HCT116 (cell line): ENCODE measurements around the gene SLC25A48. TPM values are rescaled to one million over a fixed set of nuclear protein-coding genes. Genes with fewer than 3 reads are reported as not detected.

ENCODE experiments used
- ATAC-seq: fragments of 200-7000 bp; cut with Tn5 transposase; 2 replicates; pipeline ENCODE4 v1.9.1; 2020; ENCODE audit warnings: mild to moderate bottlenecking, moderate library complexity
- Bru-seq: library from RNA; stranded (reverse); fragments of 400-500 nt; gene quantifications from one replicate; lab custom pipeline; 2021; lab: Mats Ljungman, UMichigan
- BruChase-seq, 2 experiments: library from RNA; stranded (reverse); fragments of 400-500 nt; gene quantifications; one replicate each; lab custom pipeline; 2021; lab: Mats Ljungman, UMichigan
- BruUV-seq: library from RNA; stranded (reverse); fragments of 400-500 nt; replicated peaks from 2 replicates; lab custom pipeline; 2021; lab: Mats Ljungman, UMichigan
- CTCF ChIA-PET: fragments of 300-600 bp; sonication (Branson Sonifier 250); formaldehyde crosslinking; loops from one replicate; lab custom pipeline; 2021; ENCODE audit warnings: antibody characterized with exemption; lab: Charles Lee
- POLR2A ChIA-PET: fragments of 300-600, 350-600 bp; sonication (Branson Sonifier 250); formaldehyde crosslinking; loops from one replicate; lab custom pipeline; 2021; ENCODE audit warnings: antibody characterized with exemption; lab: Charles Lee
- RAD21 ChIA-PET, 2 experiments: fragments of 300-600 bp; sonication (Branson Sonifier 250); formaldehyde crosslinking; loops; one replicate each; lab custom pipeline; 2023; ENCODE audit warnings: low total read pairs in 2 of 2; ENCODE audit not compliant: uncharacterized antibody in 2 of 2, unreplicated experiment in 2 of 2, low non-redundant PET in 1 of 2; lab: Charles Lee
- DNase-seq: peaks from one replicate; pipeline ENCODE4 v3.0.0-alpha.2; 2010; ENCODE audit warnings: low read depth, low spot score
- H2AFZ ChIP-seq: fragments of 200-600 bp; shearing (Covaris generic), sonication (generic); 2 replicates; pipeline ENCODE4 v1.6.1; 2017; ENCODE audit warnings: low read depth, mixed run types, mixed read lengths, antibody characterized with exemption, low read length; ENCODE audit not compliant: poor library complexity, severe bottlenecking
- H3K27ac ChIP-seq: 2 replicates; pipeline ENCODE4 v1.5.1; 2012; ENCODE audit warnings: low read depth, low read length
- H3K27me3 ChIP-seq: fragments of 200-600 bp; sonication (generic); 2 replicates; pipeline ENCODE4 v1.6.1; 2016; ENCODE audit warnings: mixed run types, low read length, mixed read lengths; ENCODE audit not compliant: insufficient read depth
- H3K36me3 ChIP-seq, 2 experiments: fragments of 200-500 bp in 1 of 2; fragments of 200-600 bp in 1 of 2; sonication (Bioruptor generic) in 1 of 2; sonication (generic) in 1 of 2; 2 replicates each; pipeline versions ENCODE4 v1.5.1 to v1.6.1; 2014 to 2016; ENCODE audit warnings: low read length in 2 of 2, inconsistent platforms in 1 of 2, mixed read lengths in 1 of 2, mixed run types in 1 of 2; ENCODE audit not compliant: insufficient read depth in 2 of 2, control insufficient read depth in 1 of 2
- H3K4me1 ChIP-seq, 2 experiments: fragments of 200-600 bp in 1 of 2; sonication (generic) in 1 of 2; 2 replicates each; pipeline versions ENCODE4 v1.5.1 to v1.6.1; 2012 to 2017; ENCODE audit warnings: low read length in 2 of 2, inconsistent platforms in 1 of 2, mild to moderate bottlenecking in 1 of 2, mixed read lengths in 1 of 2, mixed run types in 1 of 2, moderate library complexity in 1 of 2; ENCODE audit not compliant: insufficient read depth in 2 of 2, control insufficient read depth in 1 of 2
- H3K4me2 ChIP-seq: fragments of 200-600 bp; sonication (generic); 2 replicates; pipeline ENCODE4 v1.6.1; 2017; ENCODE audit warnings: mixed run types, low read length, mixed read lengths
- H3K4me3 ChIP-seq, 2 experiments: fragments of 200-600 bp in 1 of 2; sonication (generic) in 1 of 2; replicated peaks in 1 of 2; 2 replicates each; pipeline ENCODE4 v1.5.1; 2011 to 2016; ENCODE audit warnings: low read length in 2 of 2, control low read depth in 1 of 2, low read depth in 1 of 2, mild to moderate bottlenecking in 1 of 2, mixed read lengths in 1 of 2, mixed run types in 1 of 2
- H3K79me2 ChIP-seq: fragments of 200-600 bp; sonication (generic); 2 replicates; pipeline ENCODE4 v1.6.1; 2017; ENCODE audit warnings: mild to moderate bottlenecking, mixed run types, low read length, moderate library complexity, mixed read lengths; ENCODE audit not compliant: insufficient read depth
- H3K9ac ChIP-seq: fragments of 200-600 bp; sonication (generic); 2 replicates; pipeline ENCODE4 v1.6.1; 2016; ENCODE audit warnings: low read length, mixed read lengths
- H3K9me2 ChIP-seq: fragments of 200-600 bp; sonication (generic), shearing (Covaris generic); 2 replicates; pipeline ENCODE4 v1.6.1; 2017; ENCODE audit warnings: mixed run types, mild to moderate bottlenecking, moderate library complexity; ENCODE audit not compliant: insufficient read depth
- H3K9me3 ChIP-seq, 2 experiments: fragments of 200-500 bp in 1 of 2; fragments of 200-600 bp in 1 of 2; sonication (Bioruptor generic) in 1 of 2; sonication (generic) in 1 of 2; 2 replicates each; pipeline ENCODE4 v1.6.1; 2014 to 2017; ENCODE audit warnings: low read length in 2 of 2, mixed read lengths in 2 of 2, inconsistent platforms in 1 of 2, low read depth in 1 of 2, mild to moderate bottlenecking in 1 of 2, mixed run types in 1 of 2, moderate library complexity in 1 of 2; ENCODE audit not compliant: control insufficient read depth in 1 of 2, insufficient read depth in 1 of 2
- H4K20me1 ChIP-seq: fragments of 200-600 bp; sonication (generic), shearing (Covaris generic); 2 replicates; pipeline ENCODE4 v1.6.1; 2017; ENCODE audit warnings: mixed run types, mild to moderate bottlenecking, moderate library complexity; ENCODE audit not compliant: insufficient read depth
- CTCF ChIP-seq, 3 experiments: fragments of 200-600 bp in 1 of 3; sonication (generic) in 1 of 3; IDR thresholded peaks in 2 of 3; conservative IDR thresholded peaks in 1 of 3; 2 replicates each; pipeline ENCODE4 v1.5.1; 2012 to 2017; ENCODE audit warnings: low read depth in 2 of 3, low read length in 2 of 3, antibody characterized with exemption in 1 of 3, borderline replicate concordance in 1 of 3, control low read depth in 1 of 3, mild to moderate bottlenecking in 1 of 3, mixed read lengths in 1 of 3, mixed run types in 1 of 3, moderate library complexity in 1 of 3; ENCODE audit not compliant: insufficient read depth in 1 of 3
- ELF1 ChIP-seq: IDR thresholded peaks from 2 replicates; pipeline ENCODE4 v1.6.1; 2012; ENCODE audit warnings: low read depth, borderline replicate concordance
- EZH2phosphoT487 ChIP-seq: fragments of 200-600 bp; IDR thresholded peaks from 2 replicates; pipeline ENCODE4 v1.6.1; 2018; ENCODE audit warnings: antibody characterized with exemption, borderline replicate concordance
- FOSL1 ChIP-seq: IDR thresholded peaks from 2 replicates; pipeline ENCODE4 v1.6.1; 2012; ENCODE audit warnings: low read depth
- MAX ChIP-seq: IDR thresholded peaks from 2 replicates; pipeline ENCODE4 v1.6.1; 2012
- SIN3A ChIP-seq: IDR thresholded peaks from 2 replicates; pipeline ENCODE4 v1.6.1; 2012; ENCODE audit warnings: low read depth
- SP1 ChIP-seq: IDR thresholded peaks from 2 replicates; pipeline ENCODE4 v1.6.1; 2012; ENCODE audit warnings: low read depth
- SRF ChIP-seq: IDR thresholded peaks from 2 replicates; pipeline ENCODE4 v1.6.1; 2012; ENCODE audit warnings: low read depth
- TCF7L2 ChIP-seq: IDR thresholded peaks from 2 replicates; pipeline ENCODE4 v1.7.0; 2011; ENCODE audit warnings: borderline replicate concordance, inconsistent platforms; ENCODE audit not compliant: insufficient read depth, insufficient read length; ENCODE audit errors: extremely low read depth
- intact Hi-C: fragments of 100-400 bp; cut with micrococcal nuclease; formaldehyde crosslinking; loops from 2 replicates; pipeline ENCODE4 v1.10.0; 2022
- long read RNA-seq: library from polyadenylated mRNA; unstranded; transcript quantifications from one replicate; pipeline ENCODE4 v2.0.0, GENCODE V29; 2021; ENCODE audit not compliant: unreplicated experiment
- polyA plus RNA-seq: library from polyadenylated mRNA; unstranded; fragments of >200 nt; gene quantifications from 2 replicates; pipeline ENCODE4 v1.2.1, GENCODE V29; 2012; ENCODE audit warnings: missing spikeins
- total RNA-seq: library from RNA; stranded (reverse); gene quantifications from one replicate; pipeline ENCODE4 v1.2.1, GENCODE V29; 2021; ENCODE audit not compliant: unreplicated experiment

The SLC25A48 gene
- total RNA-seq (2.8 TPM), Bru-seq, nascent RNA (percentile 20 among the genes with signal in this experiment), BruChase-seq, experiment 1, labeled RNA remaining after a 6-hour chase (percentile 15 among the genes with signal in this experiment), BruChase-seq, experiment 2, labeled RNA remaining after a 2-hour chase (percentile 28 among the genes with signal in this experiment)
- polyA plus RNA-seq, result 1.1 and 2.0 TPM in 2 replicates
- long read RNA-seq, partial matches to known transcripts, result 0 of 4 reads
- long read RNA-seq, other reads (novel, unspliced or antisense), result 2 of 4 reads

- ChIA-PET CTCF (interaction anchor here (0.8 to 1.8 kb wide), 4 partner anchors 268 to 378 kb away, joined by 3 to 6 read pairs (median 5); no protein-coding TSS in a partner anchor), RAD21 (no interaction called here), POLR2A (no interaction called here)
- DNase-seq (peak; percentile 58), ATAC-seq (peak; percentile 93)
- intact Hi-C loops, result no loop called here
- no peaks in the 10 kb centered on the region for H3K79me2 ChIP-seq
- H3K9me2 ChIP-seq, result no peaks in the 10 kb centered on the region
- no peak within 1 kb of the TSS for H3K27ac ChIP-seq
- H3K4me1 ChIP-seq, result peaks cover 0 to 16% of the 10 kb centered on the region in 2 experiments; a peak in 1 of 4 replicates
- peak within 1 kb of the TSS; percentile 87 for H3K4me2 ChIP-seq
- no peaks in the 10 kb centered on the region for H4K20me1 ChIP-seq
- BruUV-seq, result no TSS peak
- peak within 1 kb of the TSS; percentile 57 for H3K9ac ChIP-seq
- no peaks in the 10 kb centered on the region for H3K9me3 ChIP-seq
- no peak for TF ChIP-seq SP1
- no peak for TF ChIP-seq SRF
- no peak for TF ChIP-seq SIN3A
- peak; percentile 43; the same call in 1 of the 2 replicates for TF ChIP-seq MAX
- TF ChIP-seq FOSL1, result no peak
- no peak for TF ChIP-seq ELF1
- no peak for TF ChIP-seq TCF7L2
- TF ChIP-seq EZH2phosphoT487, result no peak
- peak in 2 of 3 experiments; percentile 36 to 72; a peak in 3 of 6 replicates for TF ChIP-seq CTCF (IDR thresholded peaks at IDR 0.05 in 2 of 3, conservative IDR thresholded peaks at IDR 0.05 in 1 of 3; ENCODE audit: borderline replicate concordance in 1 of 3, insufficient read depth in 1 of 3, low read depth in 2 of 3, low read length in 2 of 3)
- peak within 1 kb of the TSS; percentile 97 for H2AFZ ChIP-seq
- H3K36me3 ChIP-seq, result no peaks in the 10 kb centered on the region
- no peaks in the 10 kb centered on the region for H3K27me3 ChIP-seq
- peak within 1 kb of the TSS; percentile 45 to 60 for H3K4me3 ChIP-seq
Measured at GRCh38 chr5:135834639-135835529, at the start of gene SLC25A48. SLC25A48 (plus strand) TSS chr5:135834663; CDS start chr5:135834848, 185 bp downstream.
